Activated naive CD8-positive, alpha-beta T cell treated with anti-CD3 and anti-CD28 coated beads for 36 hours (primary cell): Measurements from ENCODE around the gene ADAM12. TPM values are rescaled to one million over a fixed set of nuclear protein-coding genes. Genes with fewer than 3 reads are reported as not detected.
"Not testable (repeated sequence)": the region's sequence is repeated elsewhere in the genome, so short reads cannot be mapped to it uniquely, and the experiment has no call there.

Source experiments
- DNase-seq: peaks from one replicate; pipeline ENCODE4 v3.0.0; 2021
- H3K27ac Mint-ChIP-seq: one replicate; pipeline ENCODE4 v1.8.0; 2022; ENCODE audit warnings: mild to moderate bottlenecking, moderate library complexity, mixed read lengths
- H3K27me3 Mint-ChIP-seq: one replicate; pipeline ENCODE4 v1.8.0; 2022; ENCODE audit warnings: mild to moderate bottlenecking, mixed read lengths
- H3K36me3 Mint-ChIP-seq: one replicate; pipeline ENCODE4 v1.8.0; 2021; ENCODE audit warnings: mild to moderate bottlenecking, mixed read lengths
- H3K4me1 Mint-ChIP-seq: one replicate; pipeline ENCODE4 v1.8.0; 2021; ENCODE audit warnings: mixed read lengths
- H3K4me3 Mint-ChIP-seq: one replicate; pipeline ENCODE4 v1.8.0; 2022; ENCODE audit warnings: mild to moderate bottlenecking, moderate library complexity, mixed read lengths
- H3K9me3 Mint-ChIP-seq: one replicate; pipeline ENCODE4 v1.8.0; 2022; ENCODE audit warnings: mixed read lengths
- total RNA-seq, 2 experiments: library from RNA; stranded (reverse); gene quantifications; one replicate each; pipeline ENCODE4 v1.2.3, GENCODE V29; 2021

Gene ADAM12
- total RNA-seq, 2 experiments from 2014 or later = 0.08 TPM; not detected in 1

- H3K9me3 Mint-ChIP-seq = no peaks in the 10 kb centered on the region
- H3K36me3 Mint-ChIP-seq = no peaks in the 10 kb centered on the region
- no peak for DNase-seq
- H3K27me3 Mint-ChIP-seq = no peaks in the 10 kb centered on the region
- no peak overlapping the region for H3K27ac Mint-ChIP-seq
- no peaks in the 10 kb centered on the region for H3K4me1 Mint-ChIP-seq
- H3K4me3 Mint-ChIP-seq = no peak overlapping the region
These were observed 322.4 kb downstream of the ADAM12 start for GRCh38 chr10:126065751-126066377.

DNA sequence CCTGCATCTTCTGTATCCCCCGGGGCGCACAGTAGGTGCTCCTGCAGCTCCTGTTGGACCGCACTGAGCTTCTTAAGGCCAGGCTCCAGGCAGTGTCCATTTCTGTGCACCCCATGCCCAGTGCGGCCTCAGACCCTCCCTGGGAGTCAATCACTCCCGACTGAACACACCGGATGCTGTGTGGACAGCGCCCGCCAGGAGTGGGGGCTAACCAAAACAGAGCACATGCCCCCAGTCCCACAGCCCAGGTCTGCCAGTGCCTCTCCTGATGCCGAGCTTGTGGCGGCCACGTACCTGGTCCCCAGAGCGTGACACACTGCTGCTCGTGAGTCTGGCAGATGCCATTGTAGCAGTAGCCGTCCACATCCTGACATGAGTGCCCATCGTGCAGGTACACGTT lies 323.8 kb downstream of the ADAM12 start:
- H3K4me3 Mint-ChIP-seq = no peak overlapping the region
- H3K36me3 Mint-ChIP-seq = no peaks in the 10 kb centered on the region
- DNase-seq = no peak
- H3K27me3 Mint-ChIP-seq = no peaks in the 10 kb centered on the region
- no peaks in the 10 kb centered on the region for H3K4me1 Mint-ChIP-seq
- H3K9me3 Mint-ChIP-seq = no peaks in the 10 kb centered on the region
- no peak overlapping the region for H3K27ac Mint-ChIP-seq

- Mint-ChIP-seq H3K27ac (no peak overlapping the region), H3K36me3 (no peaks in the 10 kb centered on the region)
These were observed 324.9 kb downstream of the ADAM12 start for GRCh38 chr10:126063353-126063791.

DNA sequence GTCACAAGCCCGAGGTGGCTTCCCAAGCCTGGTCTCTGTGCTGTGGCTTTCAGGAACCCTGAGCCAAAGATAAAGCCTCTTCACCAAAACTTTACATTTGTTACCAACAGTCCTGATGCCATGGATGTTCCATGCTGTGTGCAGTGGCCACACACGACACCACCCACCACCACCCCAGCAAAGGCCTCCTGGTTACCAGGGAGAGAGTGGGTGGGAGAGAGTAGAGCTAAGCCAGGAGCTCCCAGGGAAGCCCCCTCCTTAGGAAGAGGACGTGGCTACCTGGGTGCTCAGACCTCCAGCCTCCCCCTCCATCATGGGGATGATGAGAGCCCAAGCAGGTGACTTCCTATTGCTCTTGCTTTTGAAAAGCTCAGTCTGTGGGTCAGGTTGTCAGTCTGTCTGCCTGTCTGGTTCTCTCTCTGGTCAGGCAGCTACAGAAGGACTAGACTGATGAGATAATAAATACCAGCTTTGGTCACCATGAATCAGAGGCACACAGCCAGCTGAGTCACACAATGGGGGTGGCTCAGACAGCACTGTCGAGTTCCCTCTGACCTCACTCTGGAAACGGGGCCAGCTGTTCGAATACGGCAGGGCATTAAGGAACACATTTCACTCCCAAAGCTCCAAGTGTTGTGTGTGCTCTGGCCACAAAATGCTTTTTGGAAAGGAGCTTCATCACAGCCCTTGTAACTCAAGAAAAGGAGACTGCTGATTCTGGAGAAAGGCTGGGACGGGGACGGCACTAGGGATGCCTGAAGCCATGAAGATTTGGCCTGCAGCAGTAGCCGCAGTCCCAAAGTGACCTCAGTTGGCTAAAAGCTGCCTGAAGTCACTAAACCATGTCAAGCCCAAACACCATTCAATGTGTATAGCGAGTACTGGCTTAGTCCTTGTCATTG lies 325.9 kb downstream of the ADAM12 start:
- Mint-ChIP-seq H3K27ac (no peak overlapping the region), H3K27me3 (no peaks in the 10 kb centered on the region), H3K9me3 (no peaks in the 10 kb centered on the region), H3K4me1 (no peaks in the 10 kb centered on the region), H3K36me3 (no peaks in the 10 kb centered on the region), H3K4me3 (no peak overlapping the region)
- DNase-seq = no peak

More at GRCh38 chr10:126063353-126063791, 324.9 kb downstream of the ADAM12 start:
- H3K9me3 Mint-ChIP-seq = no peaks in the 10 kb centered on the region
- no peaks in the 10 kb centered on the region for H3K4me1 Mint-ChIP-seq
- H3K4me3 Mint-ChIP-seq = no peak overlapping the region
- no peak for DNase-seq
- H3K27me3 Mint-ChIP-seq = no peaks in the 10 kb centered on the region

DNA sequence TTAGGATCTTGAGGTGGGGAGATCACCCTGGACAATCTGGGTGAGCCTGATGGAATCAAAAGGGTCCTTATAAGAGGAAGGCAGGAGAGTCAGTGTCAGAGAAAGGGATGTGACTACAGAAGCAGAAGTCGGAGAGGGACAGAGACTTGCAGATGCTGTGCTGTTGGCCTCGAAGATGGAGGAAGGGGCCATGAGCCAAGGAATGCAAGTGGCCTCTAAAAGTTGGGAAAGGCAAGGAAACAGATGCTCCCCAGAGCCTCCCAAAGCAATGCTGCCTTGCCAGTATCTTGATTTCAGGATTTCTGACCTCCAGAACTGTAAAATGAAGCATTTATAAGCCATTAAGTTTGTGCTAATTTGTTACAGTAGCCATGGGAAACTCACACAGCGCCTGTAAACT lies 326.8 kb downstream of the ADAM12 start:
- H3K4me1 Mint-ChIP-seq = no peaks in the 10 kb centered on the region
- no peaks in the 10 kb centered on the region for H3K9me3 Mint-ChIP-seq
- no peaks in the 10 kb centered on the region for H3K27me3 Mint-ChIP-seq
- DNase-seq = no peak
- H3K4me3 Mint-ChIP-seq = no peak overlapping the region
- no peak overlapping the region for H3K27ac Mint-ChIP-seq
- no peaks in the 10 kb centered on the region for H3K36me3 Mint-ChIP-seq

- Mint-ChIP-seq H3K4me1 (no peaks in the 10 kb centered on the region), H3K9me3 (no peaks in the 10 kb centered on the region), H3K27me3 (no peaks in the 10 kb centered on the region), H3K36me3 (no peaks in the 10 kb centered on the region), H3K4me3 (no peak overlapping the region), H3K27ac (no peak overlapping the region)
- DNase-seq = no peak
These were observed 327.9 kb downstream of the ADAM12 start for GRCh38 chr10:126060261-126060931.

DNA sequence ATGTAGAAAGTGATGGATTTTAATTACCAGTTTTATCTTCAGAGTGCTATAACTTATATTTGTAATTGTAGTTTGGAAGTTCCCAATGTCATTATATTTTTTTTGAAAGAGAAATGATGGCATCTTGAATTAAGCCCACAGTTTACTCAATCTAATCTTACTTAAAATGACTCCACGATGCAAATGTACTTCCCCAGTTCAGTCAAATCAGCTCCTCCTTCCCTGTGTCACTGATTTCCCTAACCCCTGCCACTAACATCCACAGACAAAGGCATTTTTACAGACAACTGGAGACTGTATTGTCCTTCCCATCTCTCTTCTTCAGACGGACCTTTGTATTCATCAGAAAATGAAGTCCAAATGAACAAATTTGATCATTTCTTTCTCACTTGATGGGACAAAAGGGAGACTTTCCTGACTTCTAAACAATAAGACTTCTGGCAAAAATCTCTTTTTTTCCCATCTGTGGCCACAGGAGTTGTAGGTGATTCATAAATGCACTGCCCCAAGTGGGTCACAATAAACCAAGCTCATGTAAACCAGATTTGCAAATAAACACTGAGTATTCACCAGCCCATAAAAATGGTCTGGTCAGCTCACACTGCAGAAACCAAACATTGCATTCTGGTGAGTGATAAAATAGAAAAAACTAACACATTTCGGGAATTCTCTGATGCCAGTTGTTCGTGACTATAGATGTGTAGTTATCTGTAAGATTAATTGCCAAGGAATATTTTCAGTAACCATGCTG lies 329.0 kb downstream of the ADAM12 start:
- Mint-ChIP-seq H3K9me3 (no peaks in the 10 kb centered on the region), H3K36me3 (no peaks in the 10 kb centered on the region), H3K27ac (no peak overlapping the region), H3K4me1 (no peaks in the 10 kb centered on the region), H3K4me3 (no peak overlapping the region), H3K27me3 (no peaks in the 10 kb centered on the region)
- no peak for DNase-seq

- H3K4me1 Mint-ChIP-seq = no peaks in the 10 kb centered on the region
- no peak overlapping the region for H3K4me3 Mint-ChIP-seq
- H3K27ac Mint-ChIP-seq = no peak overlapping the region
- no peaks in the 10 kb centered on the region for H3K9me3 Mint-ChIP-seq
- no peaks in the 10 kb centered on the region for H3K27me3 Mint-ChIP-seq
- no peak for DNase-seq
- no peaks in the 10 kb centered on the region for H3K36me3 Mint-ChIP-seq
These were observed 329.8 kb downstream of the ADAM12 start for GRCh38 chr10:126058507-126058906.

- no peak overlapping the region for H3K4me3 Mint-ChIP-seq
- no peaks in the 10 kb centered on the region for H3K36me3 Mint-ChIP-seq
- H3K9me3 Mint-ChIP-seq = no peaks in the 10 kb centered on the region
- H3K27me3 Mint-ChIP-seq = no peaks in the 10 kb centered on the region
- no peak for DNase-seq
- no peaks in the 10 kb centered on the region for H3K4me1 Mint-ChIP-seq
- no peak overlapping the region for H3K27ac Mint-ChIP-seq
These were observed 330.2 kb downstream of the ADAM12 start for GRCh38 chr10:126058104-126058503.

- no peak overlapping the region for H3K4me3 Mint-ChIP-seq
- H3K36me3 Mint-ChIP-seq = no peaks in the 10 kb centered on the region
- H3K9me3 Mint-ChIP-seq = no peaks in the 10 kb centered on the region
- DNase-seq = no peak
- H3K4me1 Mint-ChIP-seq = no peaks in the 10 kb centered on the region
- H3K27ac Mint-ChIP-seq = no peak overlapping the region
- no peaks in the 10 kb centered on the region for H3K27me3 Mint-ChIP-seq
These were observed 330.8 kb downstream of the ADAM12 start for GRCh38 chr10:126057494-126057893.

DNA sequence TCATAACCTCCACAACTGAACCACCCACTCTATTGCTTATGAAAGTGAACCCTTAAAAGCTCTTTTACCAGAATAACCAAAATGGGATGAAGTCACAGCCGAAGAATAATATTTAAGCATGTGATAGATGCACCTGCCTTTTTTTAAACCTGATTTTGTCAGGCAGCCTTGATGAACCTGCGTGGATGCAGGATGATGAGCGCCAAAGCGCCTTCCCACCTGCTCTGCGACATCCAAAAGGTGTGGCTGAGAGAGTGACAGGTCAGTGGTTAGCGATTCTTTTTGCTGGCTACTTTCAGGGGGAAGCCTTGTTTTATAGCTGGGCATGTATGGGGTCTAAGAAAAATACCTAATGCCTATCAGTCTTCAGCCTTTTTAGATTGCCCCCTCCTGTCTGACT lies 334.1 kb downstream of the ADAM12 start:
- no peaks in the 10 kb centered on the region for H3K36me3 Mint-ChIP-seq
- DNase-seq = no peak
- H3K27ac Mint-ChIP-seq = no peak overlapping the region
- no peaks in the 10 kb centered on the region for H3K9me3 Mint-ChIP-seq
- H3K27me3 Mint-ChIP-seq = peaks cover 9% of the 10 kb centered on the region
- no peaks in the 10 kb centered on the region for H3K4me1 Mint-ChIP-seq
- no peak overlapping the region for H3K4me3 Mint-ChIP-seq

DNA sequence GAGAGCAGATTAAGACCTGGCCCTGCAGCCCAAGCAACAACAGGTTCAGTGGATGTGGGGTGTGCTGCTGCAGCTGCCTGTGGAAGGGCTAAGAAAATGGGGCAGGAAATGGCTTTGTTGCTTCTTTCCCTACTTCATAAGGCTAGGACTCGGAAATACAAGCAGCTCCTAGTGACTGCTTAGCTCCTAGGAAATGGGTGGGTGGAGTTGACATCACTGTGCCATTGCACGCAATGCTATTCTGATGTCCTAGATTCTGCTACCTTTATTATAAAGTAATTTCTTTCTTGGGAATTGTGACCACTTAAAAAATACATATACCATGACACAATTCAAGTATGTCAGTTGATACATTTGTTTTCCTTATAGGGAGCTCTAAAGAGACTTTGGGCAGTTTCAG lies 336.1 kb downstream of the ADAM12 start:
- Mint-ChIP-seq H3K27me3 (peaks cover 9% of the 10 kb centered on the region), H3K27ac (no peak overlapping the region), H3K9me3 (no peaks in the 10 kb centered on the region), H3K36me3 (no peaks in the 10 kb centered on the region), H3K4me3 (no peak overlapping the region), H3K4me1 (no peaks in the 10 kb centered on the region)
- no peak for DNase-seq

GRCh38 chr10:126049759-126050700 lies 338.2 kb downstream of the ADAM12 start:
- Mint-ChIP-seq H3K9me3 (no peaks in the 10 kb centered on the region), H3K27ac (no peak overlapping the region), H3K27me3 (peaks cover 9% of the 10 kb centered on the region), H3K4me1 (no peaks in the 10 kb centered on the region), H3K4me3 (no peak overlapping the region), H3K36me3 (no peaks in the 10 kb centered on the region)
- DNase-seq = no peak

GRCh38 chr10:126047749-126048148 lies 340.5 kb downstream of the ADAM12 start:
- DNase-seq, H3K9me3 Mint-ChIP-seq, H3K27ac Mint-ChIP-seq: not testable (repeated sequence)

More at GRCh38 chr10:126047749-126048148, 340.5 kb downstream of the ADAM12 start:
- not testable (repeated sequence) for H3K4me3 Mint-ChIP-seq, H3K4me1 Mint-ChIP-seq, H3K36me3 Mint-ChIP-seq, H3K27me3 Mint-ChIP-seq
